B cell (primary cell): ENCODE results near the gene CEP250.

Experiments
- CTCF ChIP-seq: fragments of 200-600 bp; IDR thresholded peaks from one replicate; pipeline ENCODE4 v1.8.0; 2022; ENCODE audit warnings: antibody characterized with exemption, mild to moderate bottlenecking
- EZH2 ChIP-seq: IDR thresholded peaks from 2 replicates; pipeline ENCODE4 v1.6.1; 2012; ENCODE audit warnings: borderline replicate concordance, low read depth, mild to moderate bottlenecking, moderate library complexity, low read length; ENCODE audit not compliant: insufficient read depth, poor library complexity, severe bottlenecking

- no peak for TF ChIP-seq CTCF
- no peak for TF ChIP-seq EZH2
Observed at GRCh38 chr20:35466856-35467255, 11.5 kb downstream of the CEP250 start.
